Endothelial cell of umbilical vein (primary cell): ENCODE measurements around the gene BMPR1A. TPM values are rescaled to one million over a fixed set of nuclear protein-coding genes. Genes with fewer than 3 reads are reported as not detected.

Experiments
- BruUV-seq: library from RNA; stranded (reverse); fragments of 400-500 nt; replicated peaks from 2 replicates; lab custom pipeline; 2021; lab: Mats Ljungman, UMichigan
- CTCF ChIA-PET: fragments of 300-600, 350-600 bp; sonication (Branson Sonifier 250); formaldehyde crosslinking; loops from one replicate; lab custom pipeline; 2021; ENCODE audit warnings: antibody characterized with exemption, inconsistent platforms; lab: Charles Lee
- POLR2A ChIA-PET: fragments of 300-600, 350-600 bp; sonication (Branson Sonifier 250); formaldehyde crosslinking; loops from one replicate; lab custom pipeline; 2021; ENCODE audit warnings: antibody characterized with exemption, inconsistent platforms; lab: Charles Lee
- DNase-seq: peaks from one replicate; pipeline ENCODE4 v3.0.0-alpha.2; 2011; ENCODE audit warnings: low read depth, low spot score
- FAIRE-seq: peaks from 2 replicates; lab custom pipeline; 2011; peaks lifted over from hg19 to GRCh38; lab: Jason Lieb, UNC
- H2AFZ ChIP-seq: 2 replicates; pipeline ENCODE4 v1.6.0; 2012; ENCODE audit warnings: low read depth, low read length, control low read depth, inconsistent platforms
- H3K27ac ChIP-seq: 2 replicates; pipeline ENCODE4 v1.5.1; 2011; ENCODE audit warnings: low read depth, mild to moderate bottlenecking, control low read depth, low read length, moderate library complexity; ENCODE audit not compliant: insufficient read depth
- H3K27me3 ChIP-seq, 2 experiments: 2 replicates each; pipeline versions ENCODE4 v1.6.0 to v1.6.1; 2011; ENCODE audit warnings: low read length in 2 of 2, mixed read lengths in 1 of 2; ENCODE audit not compliant: control insufficient read depth in 2 of 2, insufficient read depth in 2 of 2
- H3K36me3 ChIP-seq, 2 experiments: 2 replicates in 1 of 2; 3 replicates in 1 of 2; pipeline ENCODE4 v1.5.1; 2011; ENCODE audit warnings: low read length in 2 of 2, mild to moderate bottlenecking in 1 of 2, moderate library complexity in 1 of 2; ENCODE audit not compliant: control insufficient read depth in 2 of 2, insufficient read depth in 2 of 2; ENCODE audit errors: extremely low read depth in 1 of 2
- H3K4me1 ChIP-seq: 3 replicates; pipeline ENCODE4 v1.5.1; 2011; ENCODE audit warnings: mild to moderate bottlenecking, low read length; ENCODE audit not compliant: control insufficient read depth, insufficient read depth; ENCODE audit errors: extremely low read depth
- H3K4me2 ChIP-seq: 2 replicates; pipeline ENCODE4 v1.6.1; 2011; ENCODE audit warnings: low read length, control low read depth, mixed read lengths; ENCODE audit not compliant: insufficient read depth
- H3K4me3 ChIP-seq, 3 experiments: fragments of 200-600 bp in 1 of 3; sonication (generic), shearing (Covaris generic) in 1 of 3; replicated peaks in 1 of 3; 2 replicates each; pipeline ENCODE4 v1.5.1; 2011 to 2016; ENCODE audit warnings: control low read depth in 3 of 3, low read length in 3 of 3, mild to moderate bottlenecking in 2 of 3, inconsistent platforms in 1 of 3, low read depth in 1 of 3, moderate library complexity in 1 of 3; ENCODE audit not compliant: insufficient read depth in 1 of 3
- H3K79me2 ChIP-seq: 2 replicates; pipeline ENCODE4 v1.6.0; 2012; ENCODE audit warnings: low read length, inconsistent platforms; ENCODE audit not compliant: control insufficient read depth, insufficient read depth
- H3K9ac ChIP-seq: replicated peaks from 2 replicates; pipeline ENCODE3; 2011; ENCODE audit warnings: low read length, control low read depth; ENCODE audit not compliant: insufficient read depth; ENCODE audit errors: extremely low read depth
- H3K9me1 ChIP-seq: replicated peaks from 3 replicates; pipeline ENCODE4 v1.6.0; 2011; ENCODE audit warnings: mild to moderate bottlenecking, low read length; ENCODE audit not compliant: control insufficient read depth, insufficient read depth; ENCODE audit errors: extremely low read depth
- H3K9me3 ChIP-seq: replicated peaks from 2 replicates; pipeline ENCODE4 v1.5.1; 2012; ENCODE audit warnings: low read length, inconsistent platforms; ENCODE audit not compliant: control insufficient read depth, insufficient read depth
- H4K20me1 ChIP-seq: replicated peaks from 2 replicates; pipeline ENCODE3; 2011; ENCODE audit warnings: mild to moderate bottlenecking, low read length; ENCODE audit not compliant: control insufficient read depth, insufficient read depth; ENCODE audit errors: extremely low read depth
- CTCF ChIP-seq, 2 donors: IDR thresholded peaks; 1 replicate in 1 of 2; 2 replicates in 1 of 2; pipeline ENCODE4 v1.5.1; 2011; ENCODE audit warnings: low read length in 2 of 2, mild to moderate bottlenecking in 2 of 2, moderate library complexity in 2 of 2, control low read depth in 1 of 2, inconsistent platforms in 1 of 2, low read depth in 1 of 2; ENCODE audit not compliant: insufficient read depth in 1 of 2; ENCODE audit errors: extremely low read depth in 1 of 2
- FOS ChIP-seq: IDR thresholded peaks from 2 replicates; pipeline ENCODE4 v1.6.1; 2011; ENCODE audit warnings: mild to moderate bottlenecking, low read length, moderate library complexity, borderline replicate concordance; ENCODE audit not compliant: insufficient read depth
- JUN ChIP-seq: IDR thresholded peaks from 2 replicates; pipeline ENCODE4 v1.6.1; 2011; ENCODE audit warnings: borderline replicate concordance, low read depth; ENCODE audit not compliant: insufficient read length, insufficient read depth
- POLR2A ChIP-seq: IDR thresholded peaks from 2 replicates; pipeline ENCODE4 v1.6.1; 2012; ENCODE audit warnings: low read depth, mild to moderate bottlenecking, control low read depth, low read length
- POLR2AphosphoS5 ChIP-seq: IDR thresholded peaks from 2 replicates; pipeline ENCODE4 v1.6.1; 2012; ENCODE audit warnings: low read depth, mild to moderate bottlenecking, control low read depth, low read length, moderate library complexity; ENCODE audit not compliant: insufficient read depth
- dilution Hi-C: fragments of 300-500 bp; cut with MboI; formaldehyde crosslinking; loops from one replicate; pipeline ENCODE4 v1.15.0; 2019; ENCODE audit warnings: low sequenced_read_pairs; ENCODE audit not compliant: extremely low pct_ligation_motif_present
- intact Hi-C: fragments of 100-400 bp; cut with micrococcal nuclease; formaldehyde crosslinking; loops from one replicate; pipeline ENCODE4 v1.10.0; 2022
- polyA plus RNA-seq, 4 experiments: library from polyadenylated mRNA; depleted of rRNA in 3 of 4; stranded (reverse) in 3 of 4; unstranded in 1 of 4; fragments of >200 nt; gene quantifications; 2 replicates each; pipeline versions ENCODE4 v1.2.1 to v1.2.3, GENCODE V29; 2011 to 2012; ENCODE audit warnings: missing spikeins in 1 of 4
- total RNA-seq: library from RNA; stranded (reverse); gene quantifications from 2 replicates; pipeline ENCODE4 v1.2.3, GENCODE V29; 2021

Gene BMPR1A
- total and polyA plus RNA-seq, 2 donors (not counting 3 experiments of a cell fraction or from before 2014, with no cell fraction given): not detected

- no peak overlapping the region for H3K4me3 ChIP-seq
- H3K27ac ChIP-seq: no peak overlapping the region
- H2AFZ ChIP-seq: no peak overlapping the region
- no peaks in the 10 kb centered on the region for H3K36me3 ChIP-seq
- TF ChIP-seq POLR2A: no peak
- peak; percentile 59 to 63 for TF ChIP-seq CTCF (IDR thresholded peaks at IDR 0.05; ENCODE audit: extremely low read depth in 1 of 2, insufficient read depth in 1 of 2, low read depth in 1 of 2, low read length in 2 of 2)
- no peak for TF ChIP-seq POLR2AphosphoS5
- no peak for TF ChIP-seq JUN
- TF ChIP-seq FOS: no peak
- intact Hi-C loops: loop anchor here (1.0 to 5.0 kb wide), 5 partner anchors 151 to 497 kb away; no protein-coding TSS in a partner anchor
- DNase-seq (peak; percentile 70), FAIRE-seq (peak; percentile 92)
- no peaks in the 10 kb centered on the region for H3K9me1 ChIP-seq
- peaks cover 44 to 67% of the 10 kb centered on the region in 2 experiments for H3K27me3 ChIP-seq
- H3K4me1 ChIP-seq: no peaks in the 10 kb centered on the region
- no peak overlapping the region for H3K9ac ChIP-seq
- BruUV-seq: no TSS peak
- H3K79me2 ChIP-seq: no peaks in the 10 kb centered on the region
- POLR2A ChIA-PET: no interaction called here
- H4K20me1 ChIP-seq: no peaks in the 10 kb centered on the region
- no peak overlapping the region for H3K4me2 ChIP-seq
- dilution Hi-C loops: no loop called here
- H3K9me3 ChIP-seq: no peaks in the 10 kb centered on the region
- CTCF ChIA-PET: interaction anchor here (0.7 to 5.7 kb wide), 35 partner anchors 9 to 500 kb away, joined by 3 to 129 read pairs (median 4); partner anchors contain the start of genes BMPR1A and SNCG
Observed at GRCh38 chr10:86899670-86900276, 143.4 kb downstream of the BMPR1A start.
